ENCODE data around the gene MBD6.

DNA sequence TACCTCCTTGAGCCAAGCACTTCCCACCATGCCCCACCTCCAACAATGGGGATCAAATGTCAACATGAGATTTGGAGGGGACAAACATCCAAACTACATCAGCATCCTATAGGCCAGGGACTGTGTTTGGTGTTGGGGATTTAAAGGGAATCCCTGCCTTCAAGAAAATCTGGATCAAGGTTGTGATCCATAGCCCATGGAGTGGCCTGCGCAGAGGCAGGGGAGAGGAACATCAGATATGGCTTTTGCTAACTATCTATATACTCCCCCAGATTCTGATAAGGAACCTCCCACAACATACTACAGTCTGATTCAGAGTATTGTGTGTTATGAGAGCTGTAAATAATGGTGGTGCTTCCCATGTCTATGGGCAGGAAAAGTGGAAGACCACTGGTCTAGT lies 32.3 kb downstream of the MBD6 start:
- TF ChIP-seq, protein P1, sequence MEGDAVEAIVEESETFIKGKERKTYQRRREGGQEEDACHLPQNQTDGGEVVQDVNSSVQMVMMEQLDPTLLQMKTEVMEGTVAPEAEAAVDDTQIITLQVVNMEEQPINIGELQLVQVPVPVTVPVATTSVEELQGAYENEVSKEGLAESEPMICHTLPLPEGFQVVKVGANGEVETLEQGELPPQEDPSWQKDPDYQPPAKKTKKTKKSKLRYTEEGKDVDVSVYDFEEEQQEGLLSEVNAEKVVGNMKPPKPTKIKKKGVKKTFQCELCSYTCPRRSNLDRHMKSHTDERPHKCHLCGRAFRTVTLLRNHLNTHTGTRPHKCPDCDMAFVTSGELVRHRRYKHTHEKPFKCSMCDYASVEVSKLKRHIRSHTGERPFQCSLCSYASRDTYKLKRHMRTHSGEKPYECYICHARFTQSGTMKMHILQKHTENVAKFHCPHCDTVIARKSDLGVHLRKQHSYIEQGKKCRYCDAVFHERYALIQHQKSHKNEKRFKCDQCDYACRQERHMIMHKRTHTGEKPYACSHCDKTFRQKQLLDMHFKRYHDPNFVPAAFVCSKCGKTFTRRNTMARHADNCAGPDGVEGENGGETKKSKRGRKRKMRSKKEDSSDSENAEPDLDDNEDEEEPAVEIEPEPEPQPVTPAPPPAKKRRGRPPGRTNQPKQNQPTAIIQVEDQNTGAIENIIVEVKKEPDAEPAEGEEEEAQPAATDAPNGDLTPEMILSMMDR (conservative IDR thresholded peaks at IDR 0.05; ENCODE audit: low read depth, low read length), result no peak
- TF ChIP-seq RAD21 (IDR thresholded peaks at IDR 0.05; ENCODE audit: low read length), result no peak
- no peak for TF ChIP-seq SMC3 (IDR thresholded peaks at IDR 0.05; ENCODE audit: low read depth, low read length)
- no peak for TF ChIP-seq POLR2A (IDR thresholded peaks at IDR 0.05; ENCODE audit: low read depth, low read length)
- TF ChIP-seq NFE2L2 (IDR thresholded peaks at IDR 0.05; ENCODE audit: low read depth, low read length), result no peak
- TF ChIP-seq MXI1 (IDR thresholded peaks at IDR 0.05; ENCODE audit: borderline replicate concordance, low read depth, low read length), result no peak
